HG03060 (cell line): ENCODE measurements around the gene THADA.
"Not testable (repeated sequence)": the region's sequence is repeated elsewhere in the genome, so short reads cannot be mapped to it uniquely, and the experiment has no call there.

Experiments used
- ATAC-seq: cut with Tn5 transposase; IDR thresholded peaks from one replicate; pipeline ENCODE4 v1.9.1; 2021; ENCODE audit warnings: low read depth, moderate number of reproducible peaks; ENCODE audit not compliant: unreplicated experiment

The THADA gene, protein sequence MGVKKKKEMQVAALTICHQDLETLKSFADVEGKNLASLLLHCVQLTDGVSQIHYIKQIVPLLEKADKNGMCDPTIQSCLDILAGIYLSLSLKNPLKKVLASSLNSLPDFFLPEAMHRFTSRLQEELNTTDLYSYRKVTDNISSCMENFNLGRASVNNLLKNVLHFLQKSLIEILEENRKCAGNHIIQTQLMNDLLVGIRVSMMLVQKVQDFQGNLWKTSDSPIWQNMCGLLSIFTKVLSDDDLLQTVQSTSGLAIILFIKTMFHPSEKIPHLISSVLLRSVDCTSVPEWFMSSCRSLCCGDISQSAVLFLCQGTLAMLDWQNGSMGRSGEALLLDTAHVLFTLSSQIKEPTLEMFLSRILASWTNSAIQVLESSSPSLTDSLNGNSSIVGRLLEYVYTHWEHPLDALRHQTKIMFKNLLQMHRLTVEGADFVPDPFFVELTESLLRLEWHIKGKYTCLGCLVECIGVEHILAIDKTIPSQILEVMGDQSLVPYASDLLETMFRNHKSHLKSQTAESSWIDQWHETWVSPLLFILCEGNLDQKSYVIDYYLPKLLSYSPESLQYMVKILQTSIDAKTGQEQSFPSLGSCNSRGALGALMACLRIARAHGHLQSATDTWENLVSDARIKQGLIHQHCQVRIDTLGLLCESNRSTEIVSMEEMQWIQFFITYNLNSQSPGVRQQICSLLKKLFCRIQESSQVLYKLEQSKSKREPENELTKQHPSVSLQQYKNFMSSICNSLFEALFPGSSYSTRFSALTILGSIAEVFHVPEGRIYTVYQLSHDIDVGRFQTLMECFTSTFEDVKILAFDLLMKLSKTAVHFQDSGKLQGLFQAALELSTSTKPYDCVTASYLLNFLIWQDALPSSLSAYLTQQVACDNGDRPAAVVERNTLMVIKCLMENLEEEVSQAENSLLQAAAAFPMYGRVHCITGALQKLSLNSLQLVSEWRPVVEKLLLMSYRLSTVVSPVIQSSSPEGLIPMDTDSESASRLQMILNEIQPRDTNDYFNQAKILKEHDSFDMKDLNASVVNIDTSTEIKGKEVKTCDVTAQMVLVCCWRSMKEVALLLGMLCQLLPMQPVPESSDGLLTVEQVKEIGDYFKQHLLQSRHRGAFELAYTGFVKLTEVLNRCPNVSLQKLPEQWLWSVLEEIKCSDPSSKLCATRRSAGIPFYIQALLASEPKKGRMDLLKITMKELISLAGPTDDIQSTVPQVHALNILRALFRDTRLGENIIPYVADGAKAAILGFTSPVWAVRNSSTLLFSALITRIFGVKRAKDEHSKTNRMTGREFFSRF (N-terminal part only)

DNA sequence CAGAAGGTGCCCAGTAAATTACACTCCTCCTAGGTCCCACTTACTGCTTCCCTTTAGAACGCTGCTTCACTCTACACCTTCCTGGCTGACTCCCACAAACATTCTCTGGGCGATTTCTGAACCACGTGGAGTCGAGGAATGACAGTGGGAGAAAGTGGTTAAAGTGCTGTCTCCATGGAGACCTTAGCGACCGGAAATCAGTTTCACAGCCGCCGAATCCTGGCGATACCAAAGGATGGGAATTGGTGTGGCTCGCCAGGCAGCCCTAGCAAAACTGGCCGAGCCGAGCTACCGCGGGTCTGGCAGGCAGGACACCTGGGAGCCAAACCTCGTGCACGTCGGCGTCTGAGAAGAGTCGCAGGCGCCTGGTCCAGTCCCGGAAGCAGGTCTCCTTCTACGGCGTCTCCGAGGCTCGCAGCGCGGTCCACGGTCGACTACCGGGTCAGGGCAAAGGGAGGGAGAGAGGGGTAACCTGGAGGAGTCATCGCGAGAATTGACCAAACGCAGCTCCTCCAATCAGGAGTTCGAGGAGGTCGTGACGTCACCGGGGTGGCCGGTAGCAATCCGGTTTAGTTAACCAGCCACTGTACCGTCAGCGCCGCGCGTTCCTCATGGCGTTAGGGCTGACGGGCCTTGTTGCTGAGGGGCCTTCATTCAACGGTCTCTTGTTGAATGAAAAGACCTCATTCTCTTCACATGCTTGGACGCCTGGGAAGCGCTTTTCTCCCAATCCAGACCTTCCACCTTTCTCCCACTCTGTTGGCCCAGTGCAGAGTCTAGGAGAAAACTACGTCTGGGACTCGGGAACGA lies at the start of gene THADA:
TSS of gene THADA (minus strand) at position 436 of the 810 bp plus-strand sequence. CDS start 3,646 bp downstream, outside the sequence.
- peak; percentile 94 for ATAC-seq

DNA sequence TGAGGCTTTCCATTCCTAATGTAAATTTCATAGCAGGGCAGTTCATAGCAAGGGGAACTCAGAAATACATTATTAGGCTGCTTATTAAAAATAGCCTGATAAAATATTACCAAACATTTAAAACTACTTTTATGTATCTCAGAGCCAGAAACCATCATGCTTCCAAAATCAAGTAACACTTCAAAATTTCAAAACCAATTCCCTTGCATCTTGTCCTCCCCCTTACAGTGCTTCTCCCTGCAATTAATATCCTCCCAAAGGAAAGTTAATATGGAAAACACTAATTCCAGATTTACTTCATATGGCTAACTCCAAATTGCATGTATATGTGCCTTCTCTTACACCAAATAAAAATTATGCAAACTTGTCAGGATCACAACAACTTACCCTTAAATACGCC lies 47.8 kb upstream of the THADA start:
- no peak for ATAC-seq

DNA sequence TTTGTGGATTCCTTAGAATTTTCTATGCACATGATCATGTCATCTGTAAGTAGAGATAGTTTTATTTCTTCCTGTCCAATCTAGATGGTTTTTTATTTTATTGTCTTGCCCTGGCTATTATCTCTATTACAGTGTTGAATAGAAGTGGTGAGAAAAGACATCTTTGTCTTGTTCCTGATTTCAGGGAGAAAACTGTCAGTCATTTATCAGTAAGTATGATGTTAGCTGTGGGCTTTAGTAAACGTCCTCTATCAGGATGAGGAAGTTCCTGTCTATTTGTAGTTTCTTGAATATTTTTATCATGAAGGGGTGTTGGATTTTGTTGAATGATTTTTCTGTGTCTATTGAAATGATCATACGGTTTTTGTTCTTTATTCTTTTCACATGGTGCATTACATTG lies 46.5 kb upstream of the THADA start:
- no peak for ATAC-seq

DNA sequence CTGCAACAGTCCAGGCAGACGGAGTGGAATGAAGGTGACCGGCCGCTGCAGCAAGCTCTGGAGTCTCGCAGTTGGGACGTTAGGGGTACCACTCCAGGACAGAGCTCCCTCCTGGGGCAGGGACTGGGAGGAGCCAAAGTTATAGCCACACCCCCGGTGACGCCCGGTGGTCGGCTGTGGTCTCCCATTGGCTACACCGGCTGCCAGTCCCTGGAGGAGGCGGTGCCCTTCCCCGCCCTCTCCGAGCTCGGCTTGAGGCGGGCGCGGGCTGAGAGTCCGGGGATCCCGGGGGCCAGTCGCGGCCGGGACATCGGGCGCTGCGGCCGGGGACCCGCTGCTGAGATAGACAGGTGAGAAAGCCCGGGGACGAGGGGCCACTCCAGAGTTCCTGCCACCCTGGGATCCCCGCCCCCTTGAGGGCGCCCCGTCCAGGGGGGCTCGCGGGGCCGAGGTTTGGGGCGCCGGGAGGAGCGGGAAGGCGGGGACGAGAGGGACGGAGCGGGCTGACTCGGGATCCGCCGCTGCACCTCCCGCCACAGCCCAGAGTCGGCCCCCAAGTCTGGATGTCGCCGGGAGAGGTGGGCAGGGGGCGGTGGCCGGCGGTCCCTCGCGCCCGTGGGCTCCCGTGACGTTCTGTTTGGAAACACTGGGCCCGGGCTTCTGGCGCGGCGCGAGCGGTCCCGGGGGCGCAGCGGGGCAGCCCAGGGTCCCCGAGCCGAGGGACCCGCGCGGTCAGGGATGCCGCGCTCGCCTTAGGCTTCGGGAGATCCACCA lies 41.4 kb upstream of the THADA start, which contains the start of gene PLEKHH2:
TSS of gene PLEKHH2 (plus strand) at position 231 of the 774 bp plus-strand sequence. CDS start 7,414 bp downstream, outside the sequence.
- ATAC-seq, result peak; percentile 87

DNA sequence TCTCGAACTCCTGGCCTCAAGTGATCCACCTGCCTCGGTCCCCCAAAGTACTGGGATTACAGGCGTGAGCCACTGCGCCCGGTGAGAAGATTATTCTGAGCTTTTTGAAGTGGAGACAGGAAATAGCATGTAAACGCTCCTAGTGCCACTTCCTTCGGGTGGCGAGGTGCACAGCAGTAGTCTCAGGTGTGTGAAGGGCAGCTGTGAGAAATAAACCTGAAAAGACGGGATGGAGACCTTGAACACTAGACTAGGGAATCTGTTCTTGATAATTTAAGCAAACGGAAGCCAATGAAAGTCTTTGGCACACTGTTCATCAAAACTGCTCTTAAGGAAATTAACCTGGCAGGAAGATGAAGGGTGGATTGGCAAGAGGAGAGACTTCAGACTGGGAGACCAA lies 40.8 kb upstream of the THADA start:
- ATAC-seq, result no peak

DNA sequence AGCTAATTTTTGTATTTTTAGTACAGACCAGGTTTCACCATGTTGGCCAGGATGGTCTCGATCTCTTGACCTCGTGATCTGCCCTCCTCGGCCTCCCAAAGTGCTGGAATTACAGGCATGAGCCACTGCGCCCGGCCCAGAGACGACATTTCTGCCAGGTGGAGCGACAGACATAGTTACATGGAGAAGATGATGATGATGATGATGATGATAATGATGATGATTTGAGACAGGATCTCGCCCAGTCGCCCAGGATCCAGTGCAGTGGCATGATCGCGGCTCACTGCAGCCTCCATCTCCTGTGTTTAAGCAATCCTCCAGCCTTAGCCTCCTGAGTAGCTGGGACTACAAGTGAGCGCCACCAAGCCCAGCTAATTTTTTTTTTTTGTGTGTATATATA lies 40.3 kb upstream of the THADA start:
- ATAC-seq, result not testable (repeated sequence)

DNA sequence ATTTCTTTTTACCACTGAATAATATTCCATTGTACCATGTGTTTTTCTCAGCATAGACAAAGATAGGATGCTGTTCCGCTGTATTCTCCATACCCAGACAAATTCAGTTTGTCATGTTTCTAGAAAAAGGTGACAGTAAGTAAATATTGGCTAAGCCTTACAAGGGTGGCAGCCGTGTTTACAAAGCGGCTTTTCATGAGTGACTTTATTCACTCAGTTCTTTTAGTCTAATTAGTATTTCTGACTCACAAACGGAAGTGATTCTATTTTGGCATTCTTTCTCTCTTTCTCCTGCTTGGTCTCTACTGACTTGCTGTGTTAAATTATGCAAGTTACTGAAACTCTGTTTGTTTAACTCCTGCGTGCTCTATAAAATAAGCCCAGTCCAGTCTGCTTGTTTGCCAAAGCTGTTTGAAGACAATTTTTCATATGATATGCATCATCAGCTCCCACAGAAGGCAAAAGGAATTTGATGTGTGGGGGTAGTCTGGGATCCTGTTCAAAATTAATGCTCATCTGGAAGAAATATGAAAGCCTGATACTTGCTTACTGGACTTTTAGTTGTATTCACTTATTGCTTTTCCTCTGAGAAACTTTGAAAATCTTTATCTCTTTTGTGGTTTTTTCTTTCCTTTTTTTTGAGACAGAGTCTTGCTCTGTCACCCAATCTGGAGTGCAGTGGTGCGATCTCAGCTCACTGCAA lies 38.9 kb upstream of the THADA start:
- ATAC-seq, result no peak

DNA sequence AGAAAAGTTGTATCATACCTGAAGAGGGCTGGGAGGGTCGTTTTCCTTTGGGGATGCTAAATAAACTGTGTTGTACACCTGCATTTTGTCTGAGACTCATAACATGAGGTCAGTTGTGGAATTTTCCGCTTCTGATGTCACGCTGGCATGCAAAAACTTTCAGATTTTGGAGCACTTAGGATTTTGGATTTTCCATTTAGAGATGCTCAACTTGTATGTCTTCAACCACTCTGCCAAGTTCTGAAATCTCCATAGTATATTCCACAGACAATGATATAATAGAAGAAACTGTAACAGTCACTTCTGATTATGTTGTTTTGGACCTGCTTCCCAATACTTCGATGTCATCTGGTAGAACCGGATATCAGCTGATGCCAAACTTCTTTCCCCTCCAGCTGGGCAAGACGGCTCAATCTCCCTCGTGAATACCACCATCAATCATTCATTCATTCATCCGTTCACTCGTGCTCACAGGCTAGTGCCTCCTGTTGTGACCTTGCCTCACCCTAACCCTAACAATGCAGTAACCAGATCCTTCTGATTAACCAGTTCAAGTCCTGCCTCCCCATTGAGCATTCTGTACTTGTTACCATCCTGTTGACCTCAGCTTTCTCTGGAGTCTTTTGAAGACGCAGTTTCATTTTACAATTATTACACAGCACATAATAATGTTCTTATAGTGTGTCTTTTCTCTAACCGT lies 35.9 kb upstream of the THADA start:
- no peak for ATAC-seq

DNA sequence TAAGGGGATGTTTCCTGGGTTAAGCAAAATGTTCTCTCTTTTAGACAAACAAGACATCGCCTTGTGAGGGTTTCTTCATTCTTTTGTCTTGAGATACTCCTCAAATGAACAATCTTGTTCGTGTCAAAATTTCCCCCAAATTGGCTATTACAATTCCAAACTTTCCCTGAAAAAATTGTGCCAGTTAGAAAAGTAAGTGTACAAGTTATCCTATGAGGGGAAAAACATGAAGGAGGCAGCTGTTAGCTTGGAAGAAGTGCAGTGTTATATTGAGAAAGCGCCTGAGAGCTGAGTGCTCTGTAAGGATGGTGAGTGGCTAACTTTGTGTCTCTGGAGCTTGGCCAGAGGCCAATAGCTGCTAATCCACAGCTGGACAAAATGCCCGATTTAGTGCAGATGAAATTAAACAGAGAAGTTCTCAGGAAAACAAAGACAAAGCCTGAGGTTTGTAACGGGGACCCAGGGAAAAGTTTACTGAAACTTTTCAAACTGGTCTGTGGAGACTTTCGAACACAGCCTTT lies 27.2 kb upstream of the THADA start:
- ATAC-seq, result no peak

DNA sequence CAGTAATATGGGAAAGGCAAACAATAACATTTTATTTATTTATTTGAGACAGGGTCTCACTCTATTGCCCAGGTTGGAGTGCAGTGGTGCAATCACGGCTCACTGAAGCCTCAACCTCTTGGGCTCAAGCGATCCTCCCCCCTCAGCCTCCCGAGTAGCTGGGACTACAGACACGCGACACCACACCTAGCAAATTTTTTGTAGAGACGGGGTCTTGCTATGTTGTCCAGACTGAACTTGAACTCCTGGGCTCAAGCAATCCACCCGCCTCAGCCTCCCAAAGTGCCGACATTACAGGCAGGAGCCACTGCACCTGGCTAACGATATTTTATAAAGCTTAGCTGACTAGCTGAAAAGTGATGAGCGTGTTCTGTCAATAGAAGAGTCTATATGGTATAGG lies 23.7 kb upstream of the THADA start:
- no peak for ATAC-seq

DNA sequence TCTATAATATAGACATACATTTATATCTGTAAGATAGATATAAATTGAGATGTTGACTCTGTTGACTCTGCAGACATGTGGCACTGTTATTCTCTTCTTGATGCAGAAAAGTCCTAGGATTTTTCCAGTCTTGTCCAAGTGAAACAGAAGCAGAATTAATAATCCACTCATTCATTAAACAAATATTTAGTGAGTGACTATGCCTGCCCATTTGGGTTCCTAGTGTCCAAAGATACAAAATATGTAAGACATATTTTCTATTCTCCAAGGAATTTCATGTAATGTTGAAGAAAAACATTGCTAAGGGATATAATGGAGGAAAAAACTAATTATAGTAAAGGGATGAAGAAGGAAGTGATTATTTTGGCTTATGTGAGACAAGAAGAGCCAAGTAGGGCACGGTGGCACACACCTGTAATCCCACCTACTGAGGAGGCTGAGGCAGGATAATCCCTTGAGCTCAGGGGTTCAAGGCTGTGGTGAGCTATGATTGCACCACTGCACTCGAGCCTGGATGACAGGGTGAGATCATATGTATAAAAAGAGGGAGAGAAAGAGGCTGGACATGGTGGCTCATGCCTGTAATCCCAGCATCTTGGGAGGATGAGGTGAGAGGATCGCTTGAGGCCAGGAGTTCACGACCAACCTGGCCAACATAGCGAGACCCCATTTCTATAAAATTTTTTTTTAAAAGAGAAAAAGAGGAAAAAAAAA lies 21.3 kb upstream of the THADA start:
- ATAC-seq, result no peak

DNA sequence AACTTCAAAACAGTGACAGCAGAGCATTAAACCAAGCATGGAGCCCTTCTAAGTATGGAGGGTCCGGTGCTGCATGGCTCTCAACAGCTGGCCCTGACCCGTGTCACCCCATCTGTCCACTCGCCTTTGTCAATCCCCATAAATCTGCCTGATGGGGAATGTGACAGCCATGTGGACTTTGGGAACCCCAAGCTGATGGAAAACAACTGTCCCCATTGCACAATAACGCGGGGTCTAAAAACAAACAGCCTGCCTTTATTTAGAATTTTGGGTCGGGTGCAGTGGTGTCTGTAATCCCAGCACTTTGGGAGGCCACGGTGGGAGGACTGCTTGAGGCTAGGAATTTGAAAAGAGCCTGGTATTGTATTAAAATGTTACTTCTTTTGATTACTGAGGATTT lies 17.1 kb upstream of the THADA start:
- no peak for ATAC-seq

DNA sequence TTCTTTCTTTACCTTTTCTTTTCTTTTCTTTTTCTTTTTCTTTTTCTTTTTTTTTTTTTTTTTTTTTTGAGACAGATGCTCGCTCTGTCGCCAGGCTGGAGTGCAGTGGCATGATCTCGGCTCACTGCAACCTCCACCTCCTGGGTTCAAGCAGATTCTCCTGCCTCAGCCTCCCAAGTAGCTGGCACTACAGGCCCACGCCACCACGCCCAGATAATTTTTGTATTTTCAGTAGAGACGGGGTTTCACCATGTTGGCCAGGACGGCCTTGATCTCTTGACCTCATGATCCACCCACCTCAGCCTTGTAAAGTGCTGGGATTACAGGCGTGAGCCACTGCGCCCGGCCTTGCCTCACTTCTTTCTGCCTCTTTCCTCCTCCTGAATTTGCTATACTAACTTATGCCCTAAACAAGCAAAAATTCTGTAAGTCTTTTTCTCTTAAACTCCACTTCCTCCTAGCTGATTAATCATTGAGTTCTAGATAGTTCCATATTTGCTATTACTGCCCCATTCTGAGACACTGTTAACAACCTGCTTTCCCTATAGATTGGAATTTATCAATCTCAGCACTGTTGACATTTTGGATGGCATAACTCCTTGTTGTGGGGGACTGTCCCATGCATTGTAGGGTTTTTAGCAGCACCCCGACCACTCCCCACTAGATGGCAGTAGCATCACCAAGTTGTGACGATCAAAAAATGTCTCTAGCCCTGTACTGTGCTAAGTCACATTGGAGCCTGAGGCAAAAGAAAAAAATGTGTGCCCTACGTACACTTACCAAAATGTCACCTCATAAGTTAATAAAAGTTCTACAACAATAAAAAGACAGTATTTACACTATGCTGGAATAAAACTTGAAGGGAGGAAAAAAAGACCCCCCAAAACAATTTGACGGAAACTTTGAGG lies 16.4 kb upstream of the THADA start:
- ATAC-seq, result peak; percentile 44

DNA sequence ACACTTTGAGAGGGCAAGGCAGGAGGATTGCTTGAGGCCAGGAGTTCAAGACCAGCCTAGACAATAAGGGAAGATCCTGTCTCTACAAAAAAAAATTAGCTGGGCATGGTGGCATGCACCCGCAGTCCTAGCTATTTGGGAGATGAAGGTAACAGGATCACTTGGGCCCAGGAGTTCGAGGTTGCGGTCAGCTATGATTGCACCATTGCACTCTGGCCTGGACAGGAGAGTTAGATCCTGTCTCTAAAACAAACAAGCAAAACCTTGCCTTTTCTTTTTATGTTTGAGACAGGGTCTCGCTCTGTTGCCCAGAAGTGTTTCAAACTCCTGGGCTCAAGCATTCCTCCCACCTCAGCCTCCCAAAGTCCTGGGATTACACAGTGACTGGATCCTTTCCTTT lies 14.5 kb upstream of the THADA start:
- ATAC-seq, result no peak

DNA sequence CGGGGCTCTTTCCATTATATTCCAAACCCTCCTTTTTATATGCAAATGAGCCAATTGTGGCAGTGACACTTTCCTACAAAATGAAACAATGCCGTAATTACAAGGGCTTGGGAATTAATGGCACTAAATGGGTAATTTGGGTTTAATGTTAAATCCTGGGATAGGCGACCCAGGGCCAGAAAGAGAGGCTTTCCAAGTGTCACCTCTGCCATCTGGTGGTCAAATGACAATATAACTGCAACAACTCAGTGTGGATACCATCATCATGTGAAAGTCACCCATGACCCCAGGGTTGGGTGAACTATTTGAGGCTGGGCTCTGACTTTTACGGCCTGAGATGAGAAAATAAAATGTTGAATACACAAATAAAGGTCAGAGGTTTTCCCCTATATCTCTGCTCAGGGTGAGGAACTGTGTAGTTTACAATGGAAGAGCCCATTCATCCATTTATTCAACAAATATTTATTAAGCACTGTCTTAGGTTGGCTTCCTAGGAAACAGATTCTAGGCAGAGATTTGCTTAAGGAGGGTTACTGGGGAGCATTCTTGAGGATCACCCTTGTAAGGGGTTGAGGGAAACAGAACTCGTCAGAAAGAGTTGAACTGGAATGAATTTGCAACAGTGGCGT lies 13.6 kb upstream of the THADA start:
- ATAC-seq, result no peak

DNA sequence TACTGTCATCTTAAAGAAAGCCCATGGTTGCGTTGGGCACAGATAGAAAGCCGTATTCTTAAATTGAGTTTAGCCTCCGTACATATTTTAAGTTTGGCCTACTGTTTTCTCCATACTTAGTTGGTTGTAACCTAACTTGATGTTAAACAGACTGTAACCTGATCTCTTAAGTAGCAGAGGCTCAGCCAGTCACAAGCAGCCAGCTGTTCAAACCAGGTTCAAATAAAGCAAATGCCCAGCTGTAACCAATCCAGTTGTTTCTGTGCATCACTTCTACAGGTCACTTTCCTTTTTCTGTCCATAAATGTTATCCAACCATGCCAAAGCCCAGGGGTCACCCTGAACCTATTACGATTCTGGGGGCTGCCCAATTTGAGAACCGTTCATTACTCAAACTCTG lies 10.0 kb upstream of the THADA start:
- no peak for ATAC-seq
